Muscle of leg (tissue), 11 donors: ENCODE results near the gene LRPAP1. TPM values are rescaled to one million over a fixed set of nuclear protein-coding genes. Genes with fewer than 3 reads are reported as not detected.
"Not testable (repeated sequence)": the region's sequence is repeated elsewhere in the genome, so short reads cannot be mapped to it uniquely, and the experiment has no call there.

Experiments
- DNase-seq: peaks from one replicate; pipeline ENCODE4 v3.0.0; 2013
- H3K27ac ChIP-seq: one replicate; pipeline ENCODE4 v1.5.1; 2013; ENCODE audit warnings: mild to moderate bottlenecking, low read length, control low read depth
- H3K27me3 ChIP-seq: one replicate; pipeline ENCODE4 v1.6.1; 2013; ENCODE audit warnings: low read length; ENCODE audit not compliant: control insufficient read depth, insufficient read depth
- H3K36me3 ChIP-seq: one replicate; pipeline ENCODE4 v1.6.1; 2013; ENCODE audit warnings: low read length; ENCODE audit not compliant: control insufficient read depth, insufficient read depth
- H3K4me1 ChIP-seq: one replicate; pipeline ENCODE4 v1.6.1; 2013; ENCODE audit warnings: low read length; ENCODE audit not compliant: control insufficient read depth, insufficient read depth
- H3K4me3 ChIP-seq: one replicate; pipeline ENCODE4 v1.5.1; 2013; ENCODE audit warnings: low read length, control low read depth
- H3K9me3 ChIP-seq: replicated peaks from 2 replicates; pipeline ENCODE4 v1.6.1; 2013; ENCODE audit warnings: low read depth, low read length; ENCODE audit not compliant: control insufficient read depth
- WGBS: methylation state at CpG from one replicate; pipeline ENCODE4 v1.1.5; 2013; ENCODE audit warnings: missing lambda C conversion rate; ENCODE audit not compliant: insufficient coverage; 5-methylcytosine and 5-hydroxymethylcytosine counted together
- polyA plus RNA-seq, 8 donors: library from polyadenylated mRNA; unstranded; fragments of 120-200 nt; gene quantifications; one replicate each; pipeline versions ENCODE4 v1.2.1 to v1.2.3, GENCODE V29; 2013; ENCODE audit warnings: inconsistent platforms in 1 of 8, low replicate concordance in 1 of 8; ENCODE audit not compliant: insufficient read length in 8 of 8, insufficient read depth in 1 of 8
- total RNA-seq: library from RNA; stranded (reverse); fragments of 120-200 nt; gene quantifications from one replicate; pipeline ENCODE4 v1.2.4, GENCODE V29; 2013

The LRPAP1 gene
- total and polyA plus RNA-seq, 9 donors = 72.4 to 99.1 (median 92.7) TPM

DNA sequence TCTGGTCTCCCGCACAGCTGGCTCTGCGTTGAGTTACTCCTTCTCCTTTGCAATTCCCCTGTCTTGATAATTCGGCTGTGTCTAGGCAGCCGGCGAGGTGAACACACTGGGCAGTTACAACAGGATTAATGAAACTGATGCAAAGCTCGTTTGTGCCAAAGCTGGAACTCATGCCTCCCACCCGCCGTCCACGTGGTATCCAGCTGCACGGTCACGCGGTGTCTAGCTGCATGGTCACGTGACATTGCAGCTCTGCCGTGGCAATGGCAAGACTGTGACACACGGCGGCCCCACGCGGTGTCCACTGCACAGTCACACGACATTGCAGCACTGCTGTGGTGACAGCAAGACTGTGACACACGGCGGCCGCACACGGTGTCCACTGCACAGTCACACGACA is 31.2 kb upstream of the LRPAP1 start:
- no peak overlapping the region for H3K27ac ChIP-seq
- no peaks in the 10 kb centered on the region for H3K9me3 ChIP-seq
- no peaks in the 10 kb centered on the region for H3K27me3 ChIP-seq
- no peak overlapping the region for H3K4me3 ChIP-seq
- no peaks in the 10 kb centered on the region for H3K36me3 ChIP-seq
- no peaks in the 10 kb centered on the region for H3K4me1 ChIP-seq
- 89% methylated on average over 23 of the region's 24 CpGs for WGBS
- no peak for DNase-seq

DNA sequence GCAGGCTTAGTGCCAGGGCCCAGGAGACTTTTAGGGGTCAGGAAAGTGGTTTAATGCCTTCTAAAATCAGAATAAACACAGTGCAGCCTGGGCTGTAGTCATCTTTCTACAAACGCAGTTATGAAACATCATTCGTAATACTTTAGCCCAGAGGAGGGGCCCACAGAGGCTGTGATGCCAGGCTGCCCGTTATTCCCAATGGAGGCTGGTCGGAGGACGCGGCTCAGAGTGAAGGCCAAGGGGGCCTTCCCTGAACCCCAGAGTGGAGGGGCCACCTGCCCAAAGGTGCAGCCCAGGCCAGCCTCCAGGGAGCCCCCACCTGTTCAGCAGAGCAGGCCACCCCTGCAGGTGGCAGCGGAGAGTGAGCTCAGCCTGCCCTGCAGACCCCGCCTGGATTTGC is 29.9 kb upstream of the LRPAP1 start:
- not testable (repeated sequence) for H3K4me3 ChIP-seq, H3K4me1 ChIP-seq, DNase-seq, H3K36me3 ChIP-seq, H3K27me3 ChIP-seq, H3K27ac ChIP-seq, H3K9me3 ChIP-seq
- no CpG with 5 or more reads among the region's 8 CpGs for WGBS

DNA sequence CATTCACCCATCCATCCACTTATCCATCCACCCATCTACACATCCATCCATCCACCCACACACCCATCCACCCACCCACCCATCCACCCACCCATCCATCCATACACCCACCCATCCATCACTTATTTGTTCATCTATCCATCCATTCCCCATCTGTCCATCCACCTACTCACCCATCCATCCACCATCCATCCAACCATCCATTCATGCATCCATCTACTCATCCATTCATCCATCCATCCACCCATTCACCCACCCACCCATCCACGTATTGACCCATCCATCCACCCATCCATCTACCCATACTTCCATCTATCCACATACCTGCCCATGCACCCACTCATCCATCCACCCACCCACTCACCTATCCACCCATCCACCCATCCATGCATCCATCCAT is 28.2 kb upstream of the LRPAP1 start:
- H3K4me3 ChIP-seq, H3K9me3 ChIP-seq, H3K36me3 ChIP-seq, H3K4me1 ChIP-seq, DNase-seq, H3K27me3 ChIP-seq, H3K27ac ChIP-seq: not testable (repeated sequence)
- 92% methylated on average over 1 of the region's 1 CpG for WGBS

DNA sequence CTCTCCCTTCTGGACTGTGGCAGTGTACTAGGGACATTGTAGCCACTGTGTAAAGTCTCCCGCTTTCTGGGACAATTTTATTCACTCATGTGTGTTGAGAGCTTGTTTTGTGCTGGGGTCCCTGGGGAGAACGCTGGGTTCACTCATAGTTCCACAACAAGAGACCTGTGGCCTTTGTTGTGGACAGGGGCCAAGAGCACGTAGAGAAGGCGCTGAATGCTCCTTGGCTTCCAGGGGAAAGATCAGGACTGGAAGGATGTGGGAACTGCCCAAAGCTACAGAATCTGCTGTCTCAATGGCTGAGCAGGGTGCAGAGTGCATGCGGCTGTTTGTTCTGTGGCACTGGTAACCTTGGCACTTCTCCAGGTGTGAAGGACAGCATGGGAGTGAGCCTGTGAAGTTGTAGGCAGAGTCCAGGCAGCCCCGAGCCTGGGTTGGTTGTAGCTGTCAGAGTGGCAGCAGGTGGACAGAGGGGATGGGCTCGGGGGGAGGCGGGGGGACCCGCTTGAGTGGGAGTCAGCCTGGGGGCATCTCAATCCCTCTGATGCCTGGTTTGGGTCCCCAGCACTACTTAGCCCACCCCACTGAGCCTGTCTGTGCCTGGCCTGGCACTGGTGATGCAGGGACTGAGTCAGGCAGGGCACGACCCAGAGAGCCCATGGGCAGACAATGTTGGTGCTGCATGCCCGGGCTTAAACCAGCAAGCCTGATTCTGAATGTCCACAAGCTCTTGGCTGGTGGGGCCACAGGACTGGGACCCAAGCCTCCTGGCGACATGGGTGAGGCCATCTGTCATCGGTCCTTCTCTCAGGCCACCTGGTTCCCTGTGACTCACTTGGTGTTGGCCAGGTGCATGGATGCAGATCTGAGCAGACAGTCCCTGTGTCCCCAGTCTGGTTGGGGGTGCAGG is 27.4 kb upstream of the LRPAP1 start:
- H3K27me3 ChIP-seq, H3K4me3 ChIP-seq, H3K9me3 ChIP-seq, H3K27ac ChIP-seq, H3K4me1 ChIP-seq, DNase-seq, H3K36me3 ChIP-seq: not testable (repeated sequence)
- 73% methylated on average over 4 of the region's 13 CpGs for WGBS

DNA sequence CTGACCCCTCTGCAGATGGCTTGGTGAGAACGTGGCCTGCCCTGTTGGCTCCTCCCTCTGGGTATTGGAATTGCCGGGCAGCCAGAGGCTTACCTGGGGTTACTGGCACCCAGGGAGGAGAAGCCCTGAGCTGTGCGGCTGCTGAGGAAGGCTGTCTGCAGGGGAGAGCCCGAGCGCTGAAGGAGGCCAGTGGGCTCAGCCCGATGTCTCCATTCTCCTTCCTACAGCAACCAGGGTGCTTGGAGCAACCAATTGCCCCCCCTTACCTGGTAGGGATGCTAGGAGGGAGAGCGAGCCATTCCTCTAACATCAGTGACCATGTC is 26.3 kb upstream of the LRPAP1 start:
- not testable (repeated sequence) for H3K4me1 ChIP-seq, H3K9me3 ChIP-seq, H3K27ac ChIP-seq, DNase-seq, H3K27me3 ChIP-seq, H3K36me3 ChIP-seq, H3K4me3 ChIP-seq
- 57% methylated on average over 1 of the region's 7 CpGs for WGBS

DNA sequence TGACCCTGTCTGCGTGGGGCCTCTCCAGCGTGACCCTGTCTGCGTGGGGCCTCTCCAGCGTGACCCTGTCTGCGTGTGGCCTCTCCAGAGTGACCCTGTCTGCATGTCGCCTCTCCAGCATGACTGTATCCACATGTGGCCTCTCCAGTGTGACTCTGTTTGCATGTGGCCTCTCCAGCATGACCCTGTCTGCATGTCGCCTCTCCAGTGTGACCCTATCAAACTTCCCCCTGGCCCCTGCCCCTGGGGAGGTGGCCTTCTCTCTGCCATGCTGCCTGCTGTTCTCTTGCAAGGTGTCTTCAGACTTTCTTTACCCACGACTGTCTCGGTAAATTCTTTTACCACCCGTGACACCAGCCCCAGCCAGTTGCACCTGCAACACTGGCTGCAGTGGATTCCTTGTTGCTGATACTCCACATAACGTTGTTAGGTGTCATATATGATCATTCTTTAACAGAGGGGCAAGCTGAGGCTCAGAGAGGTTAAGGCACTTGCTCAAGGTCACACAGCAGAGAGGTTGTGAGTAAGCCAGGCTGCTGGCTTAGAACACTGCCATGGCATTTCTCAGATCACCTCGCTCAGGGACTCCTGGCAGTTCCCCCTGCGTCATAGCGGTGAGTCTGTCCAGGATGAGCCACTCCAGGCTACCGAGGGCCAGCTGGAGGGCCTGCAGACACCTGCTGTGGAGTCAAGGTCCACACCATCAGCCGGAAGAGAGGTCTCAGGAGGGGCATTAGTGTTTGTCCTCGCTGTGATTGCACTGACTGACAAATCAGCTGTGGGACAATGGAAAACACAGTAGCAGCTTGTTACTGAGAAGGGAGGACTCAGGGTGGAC is 25.7 kb upstream of the LRPAP1 start:
- DNase-seq, H3K4me1 ChIP-seq, H3K36me3 ChIP-seq, H3K9me3 ChIP-seq, H3K4me3 ChIP-seq, H3K27ac ChIP-seq, H3K27me3 ChIP-seq: not testable (repeated sequence)
- 51% methylated on average over 7 of the region's 17 CpGs for WGBS

DNA sequence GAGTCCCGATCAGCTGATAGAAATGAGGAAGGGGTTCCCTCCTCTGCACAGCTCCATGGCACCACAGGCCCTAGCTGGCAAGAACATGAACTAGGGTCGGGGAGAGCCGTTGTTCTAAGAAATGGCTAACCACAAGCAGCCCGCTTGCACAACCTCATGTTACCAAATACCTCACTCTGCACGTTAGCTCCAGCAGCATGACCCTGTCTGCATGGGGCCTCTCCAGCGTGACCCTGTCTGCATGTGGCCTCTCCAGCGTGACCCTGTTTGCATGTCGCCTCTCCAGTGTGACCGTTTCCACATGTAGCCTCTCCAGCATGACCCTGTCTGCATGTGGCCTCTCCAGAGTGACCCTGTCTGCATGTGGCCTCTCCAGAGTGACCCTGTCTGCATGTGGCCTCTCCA is 24.9 kb upstream of the LRPAP1 start:
- H3K36me3 ChIP-seq, H3K4me1 ChIP-seq, H3K27ac ChIP-seq, DNase-seq, H3K9me3 ChIP-seq, H3K4me3 ChIP-seq, H3K27me3 ChIP-seq: not testable (repeated sequence)
- 61% methylated on average over 8 of the region's 9 CpGs for WGBS

DNA sequence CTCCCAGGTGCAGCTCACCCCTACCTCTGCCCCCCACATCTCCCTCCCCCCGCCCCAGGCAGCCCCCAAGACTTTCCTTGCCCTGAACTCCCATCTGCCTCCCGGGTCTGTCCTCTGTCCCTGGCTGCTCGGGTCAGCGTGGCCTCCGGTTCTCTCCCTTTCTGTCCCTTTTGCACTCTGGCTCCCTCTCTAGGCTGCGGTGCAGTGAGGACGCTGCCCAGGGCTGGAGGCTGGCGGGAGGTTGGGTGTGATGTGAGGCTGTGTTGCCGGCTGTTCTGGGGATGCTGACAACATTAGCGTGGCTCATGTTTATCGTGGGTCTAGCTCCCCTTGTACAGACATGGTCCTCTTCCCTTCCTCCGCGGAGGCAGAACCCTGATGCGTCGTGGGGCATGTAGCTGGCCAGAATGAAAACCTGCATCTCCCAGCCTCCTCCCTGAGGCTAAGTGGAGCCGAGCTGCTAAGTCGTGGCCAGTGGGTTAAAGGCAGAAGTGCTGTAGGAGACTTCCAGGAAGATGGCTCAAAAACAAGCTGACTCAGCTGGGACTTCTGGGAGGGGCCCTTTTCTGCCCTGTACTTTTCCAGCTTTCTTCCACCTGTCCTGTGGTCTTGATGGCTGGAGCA is 24.1 kb upstream of the LRPAP1 start:
- not testable (repeated sequence) for H3K9me3 ChIP-seq, H3K36me3 ChIP-seq, H3K27me3 ChIP-seq, H3K27ac ChIP-seq, DNase-seq, H3K4me1 ChIP-seq, H3K4me3 ChIP-seq
- 63% methylated on average over 2 of the region's 17 CpGs for WGBS

DNA sequence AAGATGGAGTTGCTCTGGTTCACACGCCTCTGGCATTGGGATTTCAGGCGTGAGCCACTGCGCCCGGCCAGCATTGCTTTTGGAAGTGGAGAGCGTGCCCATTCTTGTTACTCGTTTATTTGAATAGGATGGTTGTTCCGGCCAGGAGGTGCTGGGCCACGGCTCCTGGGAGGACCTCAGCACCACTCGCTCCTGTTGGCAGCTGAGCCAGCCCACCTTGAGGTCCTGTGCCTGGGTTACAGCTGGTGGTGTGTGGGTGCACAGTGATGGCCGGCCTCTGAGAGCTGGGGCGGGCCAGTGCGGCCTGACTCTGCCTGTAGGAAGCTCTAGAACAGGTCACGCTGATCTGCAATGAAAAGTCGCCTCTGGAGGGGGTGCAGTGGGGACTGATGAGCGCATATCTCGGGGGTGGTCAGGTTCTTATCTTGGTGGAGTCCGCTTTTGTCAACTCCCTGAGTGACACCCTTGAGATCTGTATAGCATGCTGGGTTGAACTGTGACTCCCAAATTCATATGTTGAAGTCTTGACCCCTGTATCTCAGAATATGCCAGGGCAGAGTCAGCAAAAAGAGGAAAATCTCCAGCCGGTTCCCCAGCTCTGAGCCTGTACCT is 23.3 kb upstream of the LRPAP1 start:
- H3K27me3 ChIP-seq, H3K36me3 ChIP-seq, DNase-seq, H3K9me3 ChIP-seq, H3K27ac ChIP-seq, H3K4me1 ChIP-seq, H3K4me3 ChIP-seq: not testable (repeated sequence)
- WGBS = 79% methylated on average over 15 of the region's 18 CpGs

DNA sequence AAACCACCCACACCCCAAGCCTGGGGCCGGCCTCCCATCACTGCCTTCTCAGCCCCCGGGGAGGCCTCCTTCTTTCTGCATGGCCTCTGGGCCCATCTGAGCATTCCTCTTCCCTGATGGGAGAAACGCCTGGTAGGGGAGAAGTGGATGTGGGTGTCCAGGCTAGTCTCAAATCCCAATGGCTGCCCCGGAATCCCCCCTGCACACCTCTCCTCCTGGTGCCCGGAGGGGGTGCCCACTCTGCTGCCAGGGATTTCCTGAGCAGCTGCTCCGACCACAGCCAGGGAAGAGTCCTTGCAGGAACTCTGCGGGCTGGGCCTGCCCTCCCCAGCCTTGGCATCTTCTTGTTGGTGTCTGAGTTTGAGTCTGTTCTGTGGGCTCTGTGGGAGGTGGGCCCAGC is 19.1 kb upstream of the LRPAP1 start:
- not testable (repeated sequence) for DNase-seq, H3K4me1 ChIP-seq, H3K27me3 ChIP-seq, H3K9me3 ChIP-seq, H3K4me3 ChIP-seq, H3K36me3 ChIP-seq, H3K27ac ChIP-seq
- WGBS = no CpG with 5 or more reads among the region's 7 CpGs
